Measurements from ENCODE around the gene PTGDS.

The PTGDS gene

DNA sequence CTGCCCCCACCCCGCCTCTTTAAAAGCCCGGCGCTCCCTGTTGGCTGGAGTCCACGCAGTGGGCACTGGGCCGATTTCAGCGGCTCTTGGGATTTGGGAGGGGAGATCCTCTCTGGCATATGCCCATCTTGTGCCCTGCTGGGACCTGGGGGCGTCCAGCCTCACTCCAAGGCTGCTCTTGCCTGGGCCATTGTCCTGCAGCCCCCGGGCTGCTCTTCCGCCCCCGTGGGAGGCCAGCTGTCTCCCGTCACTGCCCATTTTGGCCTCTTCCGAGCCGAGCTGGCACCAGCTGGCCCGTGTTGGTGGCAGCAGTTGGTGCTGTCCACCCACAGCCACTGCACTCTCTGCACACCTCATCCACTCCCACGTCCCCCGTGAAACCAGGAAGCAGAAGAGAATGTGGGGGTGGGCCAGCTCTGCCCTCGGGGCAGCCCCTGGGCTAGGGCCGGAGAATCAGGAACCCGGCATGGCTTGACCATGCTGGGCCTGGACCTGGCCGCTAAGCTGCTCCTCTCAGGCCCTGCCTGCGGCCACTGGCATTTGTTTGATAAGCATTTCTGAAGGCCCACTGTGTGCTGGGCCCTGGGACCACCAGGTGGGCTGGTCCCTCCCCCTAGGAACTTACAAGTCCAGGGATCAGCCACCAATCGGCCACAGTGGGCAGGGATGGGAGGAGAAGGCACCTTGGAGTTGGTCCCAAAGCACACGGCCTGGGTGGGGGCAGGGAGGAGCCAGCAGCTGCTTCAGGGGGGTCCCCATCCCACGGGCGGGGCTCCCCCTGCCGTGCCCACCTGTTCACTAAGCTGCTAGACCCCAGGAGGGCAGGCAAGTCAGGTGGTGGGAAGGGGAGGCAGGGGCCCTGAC, 30.0 kb upstream of the PTGDS start:
- Histone ChIP-seq H3K9me3 (ENCODE audit: insufficient read depth, low read length) (no peaks in the 10 kb centered on the region), H3K9ac (ENCODE audit: low read length) (no peak overlapping the region), H3K4me2 (ENCODE audit: low read length) (no peak overlapping the region), H3K4me3 (ENCODE audit: low read length) (no peak overlapping the region), H3K36me3 (replicated peaks; ENCODE audit: low read depth, low read length) (peaks cover 4% of the 10 kb centered on the region), H2AFZ (ENCODE audit: low read depth, low read length) (no peak overlapping the region), H3K79me2 (ENCODE audit: low read length) (peaks cover 18% of the 10 kb centered on the region), H4K20me1 (ENCODE audit: insufficient read depth, low read length) (no peaks in the 10 kb centered on the region), H3K4me1 (ENCODE audit: low read length) (peaks cover 34% of the 10 kb centered on the region), H3K27me3 (ENCODE audit: low read depth, low read length) (no peaks in the 10 kb centered on the region), H3K27ac (ENCODE audit: low read length) (no peak overlapping the region)
- TF ChIP-seq, protein P1, sequence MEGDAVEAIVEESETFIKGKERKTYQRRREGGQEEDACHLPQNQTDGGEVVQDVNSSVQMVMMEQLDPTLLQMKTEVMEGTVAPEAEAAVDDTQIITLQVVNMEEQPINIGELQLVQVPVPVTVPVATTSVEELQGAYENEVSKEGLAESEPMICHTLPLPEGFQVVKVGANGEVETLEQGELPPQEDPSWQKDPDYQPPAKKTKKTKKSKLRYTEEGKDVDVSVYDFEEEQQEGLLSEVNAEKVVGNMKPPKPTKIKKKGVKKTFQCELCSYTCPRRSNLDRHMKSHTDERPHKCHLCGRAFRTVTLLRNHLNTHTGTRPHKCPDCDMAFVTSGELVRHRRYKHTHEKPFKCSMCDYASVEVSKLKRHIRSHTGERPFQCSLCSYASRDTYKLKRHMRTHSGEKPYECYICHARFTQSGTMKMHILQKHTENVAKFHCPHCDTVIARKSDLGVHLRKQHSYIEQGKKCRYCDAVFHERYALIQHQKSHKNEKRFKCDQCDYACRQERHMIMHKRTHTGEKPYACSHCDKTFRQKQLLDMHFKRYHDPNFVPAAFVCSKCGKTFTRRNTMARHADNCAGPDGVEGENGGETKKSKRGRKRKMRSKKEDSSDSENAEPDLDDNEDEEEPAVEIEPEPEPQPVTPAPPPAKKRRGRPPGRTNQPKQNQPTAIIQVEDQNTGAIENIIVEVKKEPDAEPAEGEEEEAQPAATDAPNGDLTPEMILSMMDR (IDR thresholded peaks at IDR 0.05; ENCODE audit: low read depth, low read length): no peak
- no peak for TF ChIP-seq EZH2phosphoT487 (IDR thresholded peaks at IDR 0.05; ENCODE audit: low read depth)

DNA sequence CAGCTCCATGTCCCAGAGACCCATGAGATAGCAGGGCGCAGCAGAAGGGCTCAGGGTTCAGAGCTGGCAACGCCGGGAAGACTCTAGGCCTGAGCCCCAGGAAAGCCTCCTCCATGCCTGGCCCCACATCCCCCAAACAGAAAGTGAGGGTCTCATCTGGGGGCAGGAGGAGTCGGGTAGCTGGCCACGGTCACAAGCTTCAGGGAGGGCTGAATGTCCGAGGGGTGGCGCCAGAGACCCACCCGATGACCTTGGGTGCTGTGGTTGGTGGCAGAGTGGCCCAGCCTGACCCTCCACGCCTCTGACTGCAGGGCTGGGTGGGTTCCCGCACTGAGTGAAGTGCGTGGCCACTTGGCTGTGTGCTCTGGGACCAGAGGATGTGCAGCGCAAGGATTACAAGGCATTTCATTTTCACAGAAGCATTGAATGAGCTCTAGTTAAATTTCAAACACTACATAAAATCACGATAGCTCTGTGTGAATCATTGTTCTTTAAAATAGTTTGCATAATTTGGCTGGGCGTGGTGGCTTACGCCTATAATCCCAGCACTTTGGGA, 29.3 kb upstream of the PTGDS start:
- no peaks in the 10 kb centered on the region for H3K9me3 ChIP-seq (ENCODE audit: insufficient read depth, low read length)
- H3K4me2 ChIP-seq (ENCODE audit: low read length): no peak overlapping the region
- TF ChIP-seq EZH2phosphoT487 (IDR thresholded peaks at IDR 0.05; ENCODE audit: low read depth): no peak
- TF ChIP-seq, protein P1 (IDR thresholded peaks at IDR 0.05; ENCODE audit: low read depth, low read length): peak; percentile 60
- no peak overlapping the region for H3K4me3 ChIP-seq (ENCODE audit: low read length)
- peaks cover 32% of the 10 kb centered on the region for H3K4me1 ChIP-seq (ENCODE audit: low read length)
- H4K20me1 ChIP-seq (ENCODE audit: insufficient read depth, low read length): no peaks in the 10 kb centered on the region
- no peak overlapping the region for H3K9ac ChIP-seq (ENCODE audit: low read length)
- no peak overlapping the region for H3K27ac ChIP-seq (ENCODE audit: low read length)
- H3K27me3 ChIP-seq (ENCODE audit: low read depth, low read length): no peaks in the 10 kb centered on the region
- H3K79me2 ChIP-seq (ENCODE audit: low read length): peaks cover 12% of the 10 kb centered on the region
- no peaks in the 10 kb centered on the region for H3K36me3 ChIP-seq (replicated peaks; ENCODE audit: low read depth, low read length)
- H2AFZ ChIP-seq (ENCODE audit: low read depth, low read length): no peak overlapping the region

DNA sequence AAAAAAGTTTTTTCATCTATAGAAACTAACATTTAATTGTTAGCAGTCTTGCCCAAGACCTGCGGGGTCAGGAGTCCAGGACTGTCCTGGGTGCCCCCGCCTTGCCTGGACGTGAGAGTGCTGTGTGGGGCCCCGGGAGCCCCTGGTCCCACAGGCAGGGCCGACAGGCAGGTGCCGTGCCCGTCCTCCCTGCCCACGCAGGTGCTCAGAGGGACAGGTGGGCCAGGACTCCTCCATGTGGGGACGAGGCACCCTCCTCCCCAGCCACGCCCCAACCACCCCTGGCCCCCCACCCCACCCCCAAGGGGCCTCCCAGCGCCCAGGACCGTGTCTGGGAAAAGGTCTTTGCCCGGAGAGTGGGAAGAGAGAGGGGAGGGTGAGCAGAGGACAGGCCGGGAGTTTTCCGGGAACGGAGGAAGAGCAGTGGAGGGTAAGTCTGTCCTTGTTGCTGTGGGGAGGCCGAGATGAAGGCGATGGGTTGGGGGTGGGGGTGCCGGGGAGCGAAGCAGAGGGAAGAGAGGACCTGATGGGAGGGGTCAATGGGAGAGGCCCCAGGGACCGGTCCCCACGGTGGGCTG, 28.0 kb upstream of the PTGDS start:
- peak overlapping the region; percentile 87 for H3K4me3 ChIP-seq (ENCODE audit: low read length)
- H2AFZ ChIP-seq (ENCODE audit: low read depth, low read length): no peak overlapping the region
- H3K9ac ChIP-seq (ENCODE audit: low read length): peak overlapping the region; percentile 64

More for the DNA sequence above, 28.0 kb upstream of the PTGDS start:
- Histone ChIP-seq H3K27ac (ENCODE audit: low read length) (no peak overlapping the region), H3K4me1 (ENCODE audit: low read length) (peaks cover 27% of the 10 kb centered on the region), H4K20me1 (ENCODE audit: insufficient read depth, low read length) (no peaks in the 10 kb centered on the region), H3K79me2 (ENCODE audit: low read length) (no peaks in the 10 kb centered on the region; the same call in 1 of the 2 replicates), H3K9me3 (ENCODE audit: insufficient read depth, low read length) (no peaks in the 10 kb centered on the region), H3K36me3 (replicated peaks; ENCODE audit: low read depth, low read length) (no peaks in the 10 kb centered on the region), H3K27me3 (ENCODE audit: low read depth, low read length) (no peaks in the 10 kb centered on the region), H3K4me2 (ENCODE audit: low read length) (peak overlapping the region; percentile 80)
- TF ChIP-seq, protein P1 (IDR thresholded peaks at IDR 0.05; ENCODE audit: low read depth, low read length): no peak
- no peak for TF ChIP-seq EZH2phosphoT487 (IDR thresholded peaks at IDR 0.05; ENCODE audit: low read depth)

Measured in OCI-LY3 (cell line).